Neutrophil (primary cell): Measurements from ENCODE around the gene QSOX2.

Experiments used
- H3K27ac ChIP-seq: fragments of 200-600 bp; sonication (generic); 2 replicates; pipeline ENCODE4 v1.5.1; 2016; ENCODE audit warnings: mild to moderate bottlenecking, moderate library complexity
- H3K27me3 ChIP-seq: fragments of 200-600 bp; sonication (generic); 2 replicates; pipeline ENCODE4 v1.6.0; 2016; ENCODE audit warnings: mild to moderate bottlenecking
- H3K36me3 ChIP-seq: fragments of 200-600 bp; sonication (generic); 2 replicates; pipeline ENCODE4 v1.5.1; 2017
- H3K4me1 ChIP-seq, 2 experiments: fragments of 200-600 bp in 1 of 2; sonication (generic) in 1 of 2; 1 replicate in 1 of 2; 2 replicates in 1 of 2; pipeline versions ENCODE4 v1.5.1 to v1.6.1; 2013 to 2016; ENCODE audit warnings: low read depth in 1 of 2, low read length in 1 of 2, mild to moderate bottlenecking in 1 of 2, moderate library complexity in 1 of 2; ENCODE audit not compliant: control insufficient read depth in 1 of 2, insufficient read depth in 1 of 2
- H3K4me3 ChIP-seq, 2 experiments: fragments of 200-600 bp in 1 of 2; sonication (generic) in 1 of 2; 1 replicate in 1 of 2; 2 replicates in 1 of 2; pipeline ENCODE4 v1.5.1; 2013 to 2016; ENCODE audit warnings: low read depth in 1 of 2, low read length in 1 of 2, mild to moderate bottlenecking in 1 of 2, moderate library complexity in 1 of 2
- H3K9me3 ChIP-seq: fragments of 200-600 bp; sonication (generic); 2 replicates; pipeline ENCODE4 v1.5.1; 2016
- CTCF ChIP-seq: fragments of 200-600 bp; sonication (generic); IDR thresholded peaks from 2 replicates; pipeline ENCODE4 v1.5.1; 2016; ENCODE audit warnings: antibody characterized with exemption

QSOX2 gene

GRCh38 chr9:136259836-136260235 is 14.2 kb upstream of the QSOX2 start:
- Histone ChIP-seq H3K36me3 (no peaks in the 10 kb centered on the region), H3K4me1 (no peaks in the 10 kb centered on the region), H3K27ac (no peak overlapping the region), H3K4me3 (no peak overlapping the region), H3K9me3 (no peaks in the 10 kb centered on the region), H3K27me3 (peaks cover 4% of the 10 kb centered on the region)
- TF ChIP-seq CTCF = no peak

DNA sequence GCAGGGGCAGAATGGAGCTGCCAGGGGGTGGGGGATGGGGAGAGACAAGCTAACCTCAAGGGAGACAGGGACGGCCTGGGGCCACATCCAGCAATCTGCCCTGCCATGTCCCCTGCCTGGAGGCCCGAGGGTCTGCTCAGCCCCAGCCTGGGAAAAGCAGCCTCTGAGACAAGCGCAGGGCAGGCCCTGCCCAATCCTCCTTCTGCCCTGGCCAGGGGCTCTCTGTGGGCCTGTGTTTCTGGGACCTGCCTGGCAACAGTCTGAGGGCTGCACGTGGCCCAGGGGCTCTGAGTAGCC is 13.9 kb upstream of the QSOX2 start:
- no peaks in the 10 kb centered on the region for H3K36me3 ChIP-seq
- H3K4me3 ChIP-seq = no peak overlapping the region
- TF ChIP-seq CTCF = no peak
- H3K27me3 ChIP-seq = peaks cover 4% of the 10 kb centered on the region
- H3K4me1 ChIP-seq = no peaks in the 10 kb centered on the region
- H3K9me3 ChIP-seq = no peaks in the 10 kb centered on the region
- no peak overlapping the region for H3K27ac ChIP-seq

GRCh38 chr9:136258786-136259516 is 13.3 kb upstream of the QSOX2 start:
- Histone ChIP-seq H3K4me1 (no peaks in the 10 kb centered on the region), H3K4me3 (no peak overlapping the region), H3K36me3 (no peaks in the 10 kb centered on the region), H3K27ac (no peak overlapping the region), H3K27me3 (peaks cover 4% of the 10 kb centered on the region), H3K9me3 (no peaks in the 10 kb centered on the region)
- TF ChIP-seq CTCF = no peak

GRCh38 chr9:136258299-136258625 is 12.7 kb upstream of the QSOX2 start:
- no peaks in the 10 kb centered on the region for H3K36me3 ChIP-seq
- TF ChIP-seq CTCF = no peak
- no peaks in the 10 kb centered on the region for H3K4me1 ChIP-seq
- peaks cover 4% of the 10 kb centered on the region for H3K27me3 ChIP-seq
- no peak overlapping the region for H3K4me3 ChIP-seq
- no peaks in the 10 kb centered on the region for H3K9me3 ChIP-seq
- no peak overlapping the region for H3K27ac ChIP-seq

- Histone ChIP-seq H3K36me3 (no peaks in the 10 kb centered on the region), H3K9me3 (no peaks in the 10 kb centered on the region), H3K27me3 (peaks cover 4% of the 10 kb centered on the region), H3K4me1 (no peaks in the 10 kb centered on the region), H3K4me3 (no peak overlapping the region), H3K27ac (no peak overlapping the region)
- no peak for TF ChIP-seq CTCF
Measured at GRCh38 chr9:136257381-136258298, 12.0 kb upstream of the QSOX2 start.
